Fibroblast of lung (primary cell): ENCODE data around the gene KRTAP10-12. TPM values are rescaled to one million over a fixed set of nuclear protein-coding genes. Genes with fewer than 3 reads are reported as not detected.

Experiments
- DNase-seq, 2 donors: peaks; one replicate each; pipeline versions ENCODE4 v3.0.0 to v3.0.0-alpha.2; 2010; ENCODE audit warnings: low read depth in 2 of 2
- H2AFZ ChIP-seq: 2 replicates; pipeline ENCODE4 v1.5.1; 2012; ENCODE audit warnings: low read length, control low read depth, inconsistent platforms
- H3K27ac ChIP-seq: 2 replicates; pipeline ENCODE4 v1.5.1; 2011; ENCODE audit warnings: low read length, control low read depth; ENCODE audit not compliant: insufficient read depth
- H3K27me3 ChIP-seq: 2 replicates; pipeline ENCODE4 v1.5.1; 2011; ENCODE audit warnings: mild to moderate bottlenecking, low read length; ENCODE audit not compliant: control insufficient read depth, insufficient read depth
- H3K36me3 ChIP-seq: 2 replicates; pipeline ENCODE4 v1.5.1; 2011; ENCODE audit warnings: low read length; ENCODE audit not compliant: control insufficient read depth, insufficient read depth
- H3K4me1 ChIP-seq: 2 replicates; pipeline ENCODE4 v1.5.1; 2011; ENCODE audit warnings: low read length; ENCODE audit not compliant: control insufficient read depth, insufficient read depth; ENCODE audit errors: extremely low read depth
- H3K4me2 ChIP-seq: 2 replicates; pipeline ENCODE4 v1.5.1; 2011; ENCODE audit warnings: low read length, control low read depth; ENCODE audit not compliant: insufficient read depth; ENCODE audit errors: extremely low read depth
- H3K4me3 ChIP-seq, 4 experiments: fragments of 200-600 bp in 1 of 4; sonication (generic) in 1 of 4; replicated peaks in 1 of 4; 2 replicates each; pipeline ENCODE4 v1.5.1; 2011 to 2016; ENCODE audit warnings: low read length in 4 of 4, low read depth in 3 of 4, mild to moderate bottlenecking in 3 of 4, control low read depth in 2 of 4, inconsistent platforms in 1 of 4, mixed read lengths in 1 of 4; ENCODE audit not compliant: insufficient read depth in 1 of 4; ENCODE audit errors: control extremely low read depth in 1 of 4
- H3K79me2 ChIP-seq: 2 replicates; pipeline ENCODE4 v1.5.1; 2012; ENCODE audit warnings: mild to moderate bottlenecking, low read length, inconsistent platforms; ENCODE audit not compliant: control insufficient read depth, insufficient read depth
- H3K9ac ChIP-seq: 2 replicates; pipeline ENCODE4 v1.5.1; 2011; ENCODE audit warnings: mild to moderate bottlenecking, low read length, control low read depth; ENCODE audit not compliant: insufficient read depth
- H3K9me3 ChIP-seq: 2 replicates; pipeline ENCODE4 v1.5.1; 2012; ENCODE audit warnings: low read depth, low read length; ENCODE audit not compliant: control insufficient read depth, insufficient read depth
- H4K20me1 ChIP-seq: 2 replicates; pipeline ENCODE4 v1.5.1; 2011; ENCODE audit warnings: low read length; ENCODE audit not compliant: control insufficient read depth, insufficient read depth; ENCODE audit errors: extremely low read depth
- CTCF ChIP-seq, 2 donors: IDR thresholded peaks in 1 of 2; conservative IDR thresholded peaks in 1 of 2; 1 replicate in 1 of 2; 2 replicates in 1 of 2; pipeline ENCODE4 v1.5.1; 2011 to 2012; ENCODE audit warnings: low read length in 2 of 2, control low read depth in 1 of 2, inconsistent platforms in 1 of 2, low read depth in 1 of 2, mild to moderate bottlenecking in 1 of 2
- EZH2 ChIP-seq: IDR thresholded peaks from 2 replicates; pipeline ENCODE4 v1.5.1; 2012; ENCODE audit warnings: low read length, control low read depth, mild to moderate bottlenecking; ENCODE audit errors: missing control alignments
- polyA plus RNA-seq, 2 donors: library from polyadenylated mRNA; depleted of rRNA in 1 of 2; stranded (reverse) in 1 of 2; unstranded in 1 of 2; fragments of >200 nt; gene quantifications; 2 replicates each; pipeline ENCODE4 v1.2.1, GENCODE V29; 2011 to 2012; ENCODE audit warnings: missing spikeins in 1 of 2
- total RNA-seq: library from RNA; depleted of rRNA; stranded (reverse); fragments of >200 nt; gene quantifications from 2 replicates; pipeline ENCODE4 v1.2.1, GENCODE V29; 2014

KRTAP10-12 gene
- total and polyA plus RNA-seq, 2 donors (not counting 1 experiment from before 2014, with no cell fraction given), result not detected

DNA sequence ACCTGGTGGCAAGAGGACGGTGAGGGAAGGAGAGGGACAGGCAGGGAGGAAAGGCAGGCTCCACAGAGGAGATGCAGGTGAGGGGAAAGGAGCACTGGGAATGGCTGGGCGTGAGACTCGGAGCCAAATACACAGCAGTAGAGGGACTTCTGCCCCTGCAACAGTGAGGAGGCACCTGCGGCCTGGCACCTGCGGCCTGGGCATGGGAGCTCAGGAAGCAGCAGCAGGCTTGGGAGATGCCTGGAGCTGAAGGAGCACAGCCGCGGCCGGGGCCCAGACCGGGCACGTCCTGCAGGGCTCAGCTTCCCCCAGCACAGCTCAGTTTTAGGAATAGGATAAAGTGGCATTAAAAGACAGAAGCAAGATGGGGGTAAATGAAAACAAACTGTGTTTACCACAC is 35.3 kb downstream of the KRTAP10-12 start:
- DNase-seq, result no peak
- no peaks in the 10 kb centered on the region for H3K79me2 ChIP-seq
- no peaks in the 10 kb centered on the region for H3K27me3 ChIP-seq
- no peaks in the 10 kb centered on the region for H4K20me1 ChIP-seq
- no peaks in the 10 kb centered on the region for H3K36me3 ChIP-seq
- H3K9ac ChIP-seq, result no peak overlapping the region
- no peak overlapping the region for H2AFZ ChIP-seq
- no peaks in the 10 kb centered on the region for H3K4me1 ChIP-seq
- TF ChIP-seq EZH2 (no peak), CTCF (conservative IDR thresholded peaks at IDR 0.05 in 1 of 2, IDR thresholded peaks at IDR 0.05 in 1 of 2; ENCODE audit: low read depth in 1 of 2, low read length in 2 of 2) (no peak)
- no peak overlapping the region for H3K4me3 ChIP-seq
- no peak overlapping the region for H3K4me2 ChIP-seq
- no peaks in the 10 kb centered on the region for H3K9me3 ChIP-seq
- H3K27ac ChIP-seq, result no peak overlapping the region

- H3K4me2 ChIP-seq, result no peak overlapping the region
- DNase-seq, result no peak
- H3K27me3 ChIP-seq, result no peaks in the 10 kb centered on the region
- H3K9me3 ChIP-seq, result no peaks in the 10 kb centered on the region
- no peak overlapping the region for H3K27ac ChIP-seq
- no peaks in the 10 kb centered on the region for H3K36me3 ChIP-seq
- H2AFZ ChIP-seq, result no peak overlapping the region
- H3K4me1 ChIP-seq, result no peaks in the 10 kb centered on the region
- TF ChIP-seq EZH2, result no peak
- TF ChIP-seq CTCF (conservative IDR thresholded peaks at IDR 0.05 in 1 of 2, IDR thresholded peaks at IDR 0.05 in 1 of 2; ENCODE audit: low read depth in 1 of 2, low read length in 2 of 2), result no peak
- H4K20me1 ChIP-seq, result no peaks in the 10 kb centered on the region
- H3K9ac ChIP-seq, result no peak overlapping the region
- H3K4me3 ChIP-seq, result no peak overlapping the region
- no peaks in the 10 kb centered on the region for H3K79me2 ChIP-seq
Measured at GRCh38 chr21:44732956-44733355, 36.0 kb downstream of the KRTAP10-12 start.

DNA sequence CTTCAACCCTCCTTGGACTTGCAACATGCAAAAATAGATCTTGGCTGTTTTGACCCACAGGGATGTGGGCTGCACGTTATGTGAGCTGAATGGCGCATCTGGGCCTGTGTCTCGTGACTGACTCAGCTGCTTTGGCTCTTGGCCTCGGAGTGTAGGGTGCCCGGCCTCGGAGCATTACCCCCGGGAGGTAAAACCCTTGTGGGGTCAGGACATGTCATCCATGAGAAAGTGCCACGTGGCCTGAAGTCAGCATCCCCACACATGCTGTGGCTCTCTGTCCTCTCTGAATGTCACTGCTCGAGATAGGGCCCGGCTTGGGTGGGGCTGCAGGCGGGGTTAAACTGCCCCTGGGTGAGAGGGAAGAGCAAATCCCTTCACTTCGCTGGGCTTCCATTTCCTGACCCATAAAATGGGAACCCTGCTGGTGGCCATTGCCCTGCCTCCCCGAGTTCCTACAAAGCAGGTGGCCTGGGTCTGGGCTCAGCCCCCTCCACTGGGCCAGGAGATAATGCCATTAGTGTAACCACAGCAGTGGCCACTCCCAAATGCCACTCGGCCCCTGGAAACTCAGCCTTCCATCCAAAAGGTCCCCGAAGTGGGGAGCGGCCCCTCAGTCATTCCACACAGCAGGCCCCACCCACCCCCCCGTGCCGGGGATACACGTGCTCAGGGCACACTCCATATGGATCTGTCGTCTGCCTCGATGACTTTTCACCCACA is 37.2 kb downstream of the KRTAP10-12 start:
- DNase-seq, result no peak
- no peaks in the 10 kb centered on the region for H3K27me3 ChIP-seq
- no peaks in the 10 kb centered on the region for H3K9me3 ChIP-seq

More for the DNA sequence above, 37.2 kb downstream of the KRTAP10-12 start:
- no peak overlapping the region for H3K9ac ChIP-seq
- H3K4me2 ChIP-seq, result no peak overlapping the region
- TF ChIP-seq EZH2 (no peak), CTCF (conservative IDR thresholded peaks at IDR 0.05 in 1 of 2, IDR thresholded peaks at IDR 0.05 in 1 of 2; ENCODE audit: low read depth in 1 of 2, low read length in 2 of 2) (no peak)
- H3K79me2 ChIP-seq, result no peaks in the 10 kb centered on the region
- no peaks in the 10 kb centered on the region for H3K4me1 ChIP-seq
- no peaks in the 10 kb centered on the region for H4K20me1 ChIP-seq
- H2AFZ ChIP-seq, result no peak overlapping the region
- no peak overlapping the region for H3K4me3 ChIP-seq
- H3K27ac ChIP-seq, result no peak overlapping the region
- H3K36me3 ChIP-seq, result no peaks in the 10 kb centered on the region
